Ecto neural progenitor cell (in vitro differentiated cells): ENCODE measurements around the gene SLA2.
A peak's percentile ranks its signal among the peaks of the same experiment; 100 is the strongest.
"Not testable (repeated sequence)": the region's sequence is repeated elsewhere in the genome, so short reads cannot be mapped to it uniquely, and the experiment has no call there.

Experiments used
- DNase-seq: peaks from one replicate; pipeline ENCODE4 v3.0.0-alpha.2; 2018; ENCODE audit warnings: low spot score

Gene SLA2, protein sequence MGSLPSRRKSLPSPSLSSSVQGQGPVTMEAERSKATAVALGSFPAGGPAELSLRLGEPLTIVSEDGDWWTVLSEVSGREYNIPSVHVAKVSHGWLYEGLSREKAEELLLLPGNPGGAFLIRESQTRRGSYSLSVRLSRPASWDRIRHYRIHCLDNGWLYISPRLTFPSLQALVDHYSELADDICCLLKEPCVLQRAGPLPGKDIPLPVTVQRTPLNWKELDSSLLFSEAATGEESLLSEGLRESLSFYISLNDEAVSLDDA

DNA sequence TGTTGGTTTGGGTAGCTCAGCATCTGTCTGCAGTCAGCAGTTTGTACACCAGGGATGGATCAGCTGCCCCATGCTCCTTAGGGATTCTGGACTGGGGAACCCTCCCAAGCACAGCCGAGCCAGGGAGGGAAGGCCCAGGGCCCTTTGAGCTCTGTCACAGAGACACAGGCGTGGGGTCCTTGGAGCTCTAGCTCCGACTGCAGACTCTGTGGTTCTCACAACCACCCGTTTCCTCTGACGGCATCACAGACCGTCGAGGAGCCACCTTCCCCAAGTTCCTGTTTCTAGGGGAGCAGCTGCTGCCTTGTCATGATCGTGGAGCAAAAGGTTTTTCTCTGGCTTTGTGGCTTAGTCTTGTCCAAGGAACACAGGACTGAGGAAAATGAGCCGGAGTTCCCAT is at the start of gene SLA2:
Gene SLA2, minus strand, starts transcription at position 199 of the 400 bp plus-strand sequence. CDS start 4,861 bp downstream, outside the sequence.
- DNase-seq, result no peak

DNA sequence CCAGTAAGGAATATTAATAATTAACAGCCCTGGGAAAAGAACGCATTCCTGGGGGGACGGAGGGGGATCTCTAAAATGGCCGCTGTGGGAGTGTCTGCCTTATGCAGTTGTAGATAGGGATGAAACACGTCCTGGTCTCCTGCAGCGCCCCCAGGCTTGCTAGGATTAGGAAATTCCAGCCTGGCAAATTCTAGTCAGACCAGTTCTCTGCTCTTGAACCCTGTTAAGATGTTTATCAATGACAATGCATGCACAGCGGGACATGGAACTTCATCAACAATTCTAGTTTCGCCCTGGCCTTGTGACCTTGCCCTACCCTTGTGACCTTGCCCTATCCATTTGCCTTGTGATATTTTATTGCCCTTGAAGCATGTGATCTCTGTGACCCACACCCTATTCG is 49.5 kb upstream of the SLA2 start:
- not testable (repeated sequence) for DNase-seq

DNA sequence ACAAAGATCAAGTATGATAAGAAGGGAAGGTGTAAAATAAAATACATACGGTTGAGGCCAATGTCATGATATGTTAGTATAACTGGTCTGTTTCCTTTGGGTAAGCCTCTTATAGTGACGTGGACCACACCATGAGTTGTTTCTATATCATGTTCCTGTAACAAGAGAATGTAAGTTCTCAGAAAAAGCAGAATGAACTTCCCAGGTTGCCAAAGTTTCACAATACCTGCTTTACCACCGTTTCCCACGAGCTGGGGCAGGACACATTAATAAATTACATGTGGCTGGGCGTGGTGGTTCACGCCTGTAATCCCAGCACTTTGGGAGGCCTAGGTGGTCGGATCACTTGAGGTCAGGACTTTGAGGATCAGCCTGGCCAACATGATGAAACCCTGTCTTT is 42.6 kb upstream of the SLA2 start:
- no peak for DNase-seq

DNA sequence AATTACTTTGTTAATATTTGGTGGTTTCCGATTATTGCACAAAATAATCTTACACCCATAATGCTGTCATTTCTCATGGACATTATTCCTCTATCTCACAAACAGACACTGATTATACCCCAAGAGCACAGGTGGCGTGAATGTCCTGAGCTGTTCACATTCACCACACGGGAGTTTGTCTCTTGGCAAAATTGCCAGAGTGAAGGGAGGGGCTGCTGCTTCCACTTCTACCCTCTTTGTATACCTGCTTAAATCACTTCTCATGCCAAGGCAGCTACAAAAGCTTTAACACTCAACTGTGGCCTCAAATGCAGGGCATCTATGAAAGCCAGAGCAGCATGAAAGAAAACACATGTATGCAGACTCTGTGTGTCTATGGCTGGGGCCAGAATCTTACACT is 41.9 kb upstream of the SLA2 start:
- DNase-seq, result no peak

DNA sequence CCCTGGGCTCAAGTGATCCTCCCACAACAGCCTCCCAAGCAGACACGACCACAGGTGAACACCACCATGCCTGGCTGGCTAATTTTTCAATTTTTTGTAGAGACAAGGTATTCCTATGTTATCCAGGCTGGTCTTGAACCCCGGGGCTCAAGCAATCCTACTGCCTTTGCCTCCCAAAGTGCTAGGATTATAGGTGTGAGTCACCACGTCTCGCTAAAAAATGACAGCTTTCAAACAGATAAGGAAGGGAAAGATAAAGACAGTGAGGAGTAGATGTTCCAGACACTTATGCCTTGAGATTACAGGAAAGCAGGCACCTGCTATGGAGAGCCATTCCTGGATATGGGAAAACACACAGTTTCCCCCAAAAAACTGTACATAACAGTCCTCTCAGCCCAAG is 40.9 kb upstream of the SLA2 start:
- no peak for DNase-seq

DNA sequence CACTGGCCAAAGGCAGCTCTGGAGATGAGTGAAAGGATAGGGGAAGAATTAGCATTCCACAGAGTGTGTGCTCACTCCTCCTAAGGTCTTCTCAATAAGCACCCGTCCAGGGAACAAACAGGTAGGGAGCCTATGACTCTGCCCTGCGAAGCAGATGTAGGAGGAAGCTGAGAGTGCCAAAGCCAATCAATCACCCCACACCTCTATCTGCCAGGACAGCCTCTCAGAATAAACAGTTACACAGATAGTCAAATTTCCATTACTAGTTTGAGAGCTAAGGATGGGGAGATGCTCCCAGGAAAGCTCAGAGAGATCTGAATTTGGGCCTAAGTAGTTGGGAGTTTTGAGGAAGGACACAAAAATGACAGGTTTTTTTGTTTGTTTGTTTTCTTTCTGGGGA is 40.5 kb upstream of the SLA2 start:
- DNase-seq, result no peak

DNA sequence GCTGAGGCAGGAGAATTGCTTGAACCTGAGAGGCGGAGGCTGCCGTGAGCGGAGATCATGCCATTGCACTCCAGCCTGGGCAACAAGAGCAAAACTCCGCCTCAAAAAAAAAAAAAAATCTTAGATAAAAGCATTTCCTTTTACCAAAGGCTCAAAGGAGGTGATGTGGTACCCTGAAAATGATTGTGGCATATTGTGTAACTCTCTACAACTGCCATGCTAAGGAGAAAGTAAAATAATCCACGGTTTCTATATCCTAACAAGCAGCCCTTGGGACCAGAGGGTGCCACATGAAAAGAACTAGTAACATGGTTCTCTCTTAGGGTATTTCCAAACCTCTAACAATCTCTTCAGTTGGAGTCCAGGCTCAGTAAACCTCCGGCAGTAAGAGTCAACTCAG is 38.8 kb upstream of the SLA2 start:
- DNase-seq, result no peak

DNA sequence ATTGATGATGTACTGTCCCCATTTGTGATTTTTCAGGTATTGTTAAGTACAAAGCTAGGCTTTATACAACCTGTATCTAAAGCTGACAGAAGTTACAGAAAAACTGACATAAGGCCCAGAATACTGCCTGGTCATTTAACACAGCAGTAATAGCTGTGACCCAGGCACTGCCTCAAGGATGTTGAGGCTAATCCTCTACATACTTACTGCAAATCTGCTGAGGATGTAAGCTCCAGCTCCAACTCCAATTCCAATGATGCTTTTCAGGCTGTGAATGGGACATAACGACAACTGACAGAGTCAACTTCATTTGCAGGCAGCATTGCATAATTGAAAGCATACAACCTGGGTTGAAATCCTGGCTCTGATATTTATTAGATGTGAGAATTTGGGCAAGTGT is 36.3 kb upstream of the SLA2 start:
- DNase-seq, result no peak

DNA sequence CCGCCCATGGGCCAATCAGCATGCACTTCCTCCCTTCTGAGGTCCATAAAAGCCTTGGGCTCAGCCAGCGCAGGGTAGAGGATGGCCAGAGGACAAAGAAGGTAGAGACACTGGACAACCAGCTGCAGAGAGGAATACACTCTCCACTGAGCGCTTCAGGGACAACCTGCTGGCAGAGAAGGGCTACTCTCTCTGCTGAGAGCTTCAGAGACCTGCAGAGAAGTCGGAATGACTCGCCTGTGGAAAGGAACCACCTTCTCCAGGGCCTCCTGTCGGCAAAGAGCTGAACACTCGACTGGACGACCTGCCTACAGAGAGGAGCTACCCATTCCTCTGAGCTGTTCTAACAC is 31.4 kb upstream of the SLA2 start:
- DNase-seq, result no peak

DNA sequence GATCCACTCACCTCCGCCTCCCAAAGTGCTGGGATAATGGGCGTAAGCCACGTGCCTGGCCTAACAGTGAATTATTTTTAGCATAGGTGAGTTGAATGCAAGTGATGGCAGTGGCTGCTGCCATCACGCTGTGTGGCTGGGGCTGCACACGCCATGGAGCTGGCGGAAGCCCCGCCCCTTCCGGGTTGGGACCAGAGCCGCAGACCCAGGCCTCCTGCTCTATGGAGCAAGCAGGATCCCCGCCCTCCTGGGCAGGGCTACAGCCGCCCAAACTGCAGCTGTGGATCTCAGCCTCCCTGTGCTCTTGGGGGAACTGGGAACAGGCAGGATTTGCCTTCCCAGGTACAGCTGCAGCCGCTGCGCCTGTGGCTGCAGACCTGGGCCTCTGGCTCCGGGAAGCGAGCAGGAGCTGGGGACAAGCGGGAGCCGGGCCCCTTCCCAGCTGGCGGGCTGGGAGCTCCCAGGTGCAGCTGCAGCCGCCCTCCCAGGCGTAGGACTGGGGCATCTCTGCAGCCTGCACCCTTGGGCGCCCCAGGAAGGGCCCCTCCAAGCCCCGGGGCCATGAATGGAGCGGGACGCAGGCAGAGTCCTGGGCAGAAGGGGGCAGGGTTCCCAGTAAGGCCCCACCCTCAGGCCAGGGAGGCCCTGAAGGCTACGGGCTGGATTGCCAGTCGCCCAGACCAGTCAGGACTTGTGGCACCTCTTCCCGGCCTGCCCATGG is 30.9 kb upstream of the SLA2 start:
- peak; percentile 94 for DNase-seq

DNA sequence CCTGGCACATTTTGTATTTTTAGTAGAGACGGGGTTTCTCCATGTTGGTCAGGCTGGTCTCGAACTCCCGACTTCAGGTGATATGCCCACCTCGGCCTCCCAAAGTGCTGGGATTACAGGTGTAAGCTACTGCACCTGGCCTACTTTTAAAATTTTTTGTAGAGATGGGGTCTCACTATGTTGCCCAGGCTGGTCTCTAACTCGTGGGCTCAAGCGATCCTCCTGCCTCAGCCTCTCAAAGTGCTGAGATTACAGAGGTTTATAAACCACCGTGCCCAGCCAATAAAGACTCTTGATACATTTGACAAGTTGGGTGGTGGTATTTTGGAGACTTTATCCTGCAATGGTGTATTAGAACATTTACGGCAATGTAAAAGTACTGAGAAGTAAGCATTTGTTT is 29.5 kb upstream of the SLA2 start:
- not testable (repeated sequence) for DNase-seq

DNA sequence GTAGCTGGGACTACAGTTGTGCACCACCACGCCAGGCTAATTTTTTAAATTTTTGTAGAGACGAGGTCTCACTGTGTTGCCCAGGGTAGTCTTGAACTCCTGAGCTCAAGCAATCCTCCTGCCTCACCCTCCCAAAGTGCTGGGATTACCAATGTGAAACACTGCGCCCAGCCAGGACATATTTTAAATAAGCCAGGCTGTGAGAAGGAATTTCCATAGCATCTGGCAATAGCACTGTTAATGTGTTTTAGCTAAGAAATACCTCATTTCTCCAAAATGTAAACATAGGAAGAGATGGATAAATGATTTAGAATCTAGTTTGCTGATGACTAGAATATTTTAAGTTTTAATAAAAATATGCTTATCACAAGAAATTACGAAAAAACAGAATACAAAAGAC is 27.0 kb upstream of the SLA2 start:
- DNase-seq, result no peak

DNA sequence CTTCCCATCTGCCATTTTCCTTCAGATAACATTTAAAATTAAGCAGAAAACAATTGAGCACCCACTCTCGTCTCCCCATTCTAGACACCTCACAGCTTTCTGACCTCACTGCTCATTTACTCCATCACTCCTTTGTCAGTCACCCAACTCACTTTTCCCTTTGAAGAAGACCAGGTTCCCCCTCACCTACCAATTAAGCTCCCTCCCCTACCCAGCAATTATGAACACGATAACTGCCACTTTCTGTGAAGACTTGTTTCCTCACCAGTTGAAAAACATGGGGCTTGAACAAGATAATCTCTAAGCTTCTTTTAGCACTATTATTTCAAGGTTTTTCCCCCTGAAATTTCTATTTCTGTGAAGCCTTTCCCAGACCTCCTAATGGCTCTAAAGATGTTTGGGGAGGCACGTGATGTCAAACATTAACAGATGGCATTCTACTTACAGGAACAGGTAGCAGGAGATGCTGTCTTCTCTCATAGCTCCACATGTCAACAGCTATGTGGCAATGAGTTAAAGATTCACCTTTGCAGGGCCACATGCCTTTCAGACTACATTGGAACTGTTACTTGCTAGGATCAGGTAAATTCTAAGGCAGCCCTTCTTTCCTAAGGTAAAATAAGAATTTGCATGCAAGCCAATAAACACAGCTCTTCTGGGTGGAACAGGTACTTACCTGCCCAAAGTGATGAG is 24.8 kb upstream of the SLA2 start:
- no peak for DNase-seq

DNA sequence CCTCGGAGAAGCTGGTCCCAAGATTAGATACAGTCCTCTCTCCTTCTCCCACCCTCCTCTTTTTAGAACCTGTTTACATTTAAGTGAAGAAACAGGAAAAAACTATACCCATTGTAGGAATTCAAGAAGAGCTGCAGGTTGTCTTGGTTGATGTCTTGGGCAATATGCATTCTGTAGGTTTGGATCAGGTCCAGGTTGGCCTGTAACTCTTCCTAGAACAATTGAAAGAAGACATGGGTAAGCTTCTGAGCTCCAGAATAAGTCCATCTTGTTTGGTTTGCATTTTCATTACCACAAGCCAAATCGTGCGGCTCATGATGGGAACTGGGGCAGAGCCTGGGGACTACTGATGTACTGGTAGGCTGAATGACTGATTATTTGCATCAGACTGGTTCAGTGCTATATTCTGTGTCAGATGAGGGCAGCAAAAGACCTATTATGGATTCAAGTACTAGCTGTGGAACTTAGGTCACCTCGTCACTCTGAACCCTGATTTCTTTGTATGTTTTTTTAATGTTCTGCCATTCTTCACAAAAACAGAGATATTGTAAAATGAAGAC is 20.3 kb upstream of the SLA2 start:
- DNase-seq, result no peak

DNA sequence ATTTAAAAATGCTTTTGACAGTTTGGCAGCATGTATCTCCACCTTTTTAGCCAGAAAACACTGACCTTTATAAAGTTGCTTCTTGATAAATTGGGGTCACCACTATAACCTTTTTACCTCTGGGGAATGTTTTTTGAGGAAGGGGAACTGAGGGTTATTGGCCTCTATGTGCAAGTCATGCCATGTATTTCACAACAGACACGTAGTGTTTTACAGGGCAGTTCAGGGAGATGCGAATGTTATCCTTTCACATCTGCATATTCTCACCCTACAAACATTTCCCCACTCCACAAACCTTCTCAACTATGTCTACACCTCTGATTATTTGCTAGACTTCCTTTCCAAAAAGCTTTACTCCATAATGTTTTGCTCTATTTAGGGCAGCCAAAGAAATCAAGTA is 17.0 kb upstream of the SLA2 start:
- no peak for DNase-seq

DNA sequence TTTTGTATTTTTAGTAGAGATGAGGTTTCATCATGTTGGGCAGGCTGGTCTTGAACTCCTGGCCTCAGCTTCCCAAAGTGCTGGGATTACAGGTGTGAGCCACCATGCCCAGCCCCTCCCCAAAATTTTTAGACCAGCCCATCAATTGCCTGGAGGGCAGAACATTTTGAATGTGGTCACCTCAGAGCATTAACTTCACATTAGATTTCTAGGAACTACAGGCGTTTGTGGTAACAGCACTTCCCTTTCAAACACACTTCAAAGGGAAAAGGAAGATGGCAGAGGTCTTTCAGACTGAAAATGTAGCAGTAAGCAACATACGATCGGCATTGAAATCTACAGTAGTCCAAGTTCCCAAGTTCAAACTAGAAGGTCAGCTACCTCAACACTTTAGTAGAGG is 12.3 kb upstream of the SLA2 start:
- DNase-seq, result no peak

DNA sequence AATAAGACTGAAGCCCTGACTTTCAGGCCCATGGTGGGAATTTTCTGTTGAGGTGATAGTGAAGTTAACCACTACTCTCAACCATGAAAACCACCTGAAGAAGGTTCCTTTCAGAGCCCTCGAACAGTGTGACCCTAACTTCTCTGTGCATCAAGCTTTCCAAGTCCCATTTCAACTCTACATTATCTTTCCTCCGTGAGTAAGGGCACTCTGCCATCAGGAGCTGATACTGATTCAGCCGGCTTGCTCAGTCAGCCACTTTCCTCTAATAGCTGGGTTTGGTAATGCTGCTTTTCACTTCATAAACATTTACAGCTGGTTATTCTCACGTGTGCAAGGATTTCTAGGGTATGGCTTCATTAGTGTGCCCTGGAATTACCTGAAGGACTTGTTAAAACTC is 10.7 kb upstream of the SLA2 start:
- no peak for DNase-seq

DNA sequence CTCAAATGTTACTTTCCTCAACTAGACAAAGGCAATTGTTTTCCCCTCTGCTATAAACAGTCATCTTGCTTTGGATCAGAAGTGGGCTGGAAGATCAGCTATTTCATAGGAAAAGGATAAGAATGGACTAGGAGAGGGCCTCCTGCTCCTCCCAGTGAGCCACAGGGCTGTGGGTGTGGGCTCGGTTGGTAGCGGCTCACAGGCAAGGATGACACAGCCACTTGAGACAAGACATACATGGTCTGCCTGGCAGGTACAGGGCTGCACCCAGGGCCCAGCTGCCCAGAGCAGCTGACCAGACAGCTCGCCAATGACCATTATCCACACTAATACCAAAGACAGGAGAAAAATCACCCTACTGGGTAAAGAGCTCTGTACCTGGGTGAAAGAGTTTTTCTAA is 9.0 kb upstream of the SLA2 start:
- DNase-seq, result no peak

DNA sequence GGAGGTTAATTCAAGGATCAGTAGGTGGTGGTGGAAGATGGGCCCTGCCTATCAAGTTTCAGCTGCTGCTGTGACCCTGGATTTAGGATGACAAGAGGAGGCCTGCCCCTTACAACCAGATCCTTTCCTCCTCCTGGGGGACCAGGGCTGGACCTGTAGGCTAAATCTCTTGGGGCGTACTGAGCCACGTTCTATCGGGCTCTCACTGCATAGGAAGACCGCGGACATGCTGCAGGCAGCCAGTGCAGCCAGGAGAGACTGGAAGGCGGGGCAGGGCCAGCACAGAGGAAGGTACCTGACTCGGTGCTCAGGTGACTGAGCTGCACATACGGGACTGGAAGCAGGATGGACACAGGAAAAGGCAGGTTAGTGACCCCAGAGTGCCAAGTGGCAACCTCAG is 8.5 kb upstream of the SLA2 start:
- no peak for DNase-seq

DNA sequence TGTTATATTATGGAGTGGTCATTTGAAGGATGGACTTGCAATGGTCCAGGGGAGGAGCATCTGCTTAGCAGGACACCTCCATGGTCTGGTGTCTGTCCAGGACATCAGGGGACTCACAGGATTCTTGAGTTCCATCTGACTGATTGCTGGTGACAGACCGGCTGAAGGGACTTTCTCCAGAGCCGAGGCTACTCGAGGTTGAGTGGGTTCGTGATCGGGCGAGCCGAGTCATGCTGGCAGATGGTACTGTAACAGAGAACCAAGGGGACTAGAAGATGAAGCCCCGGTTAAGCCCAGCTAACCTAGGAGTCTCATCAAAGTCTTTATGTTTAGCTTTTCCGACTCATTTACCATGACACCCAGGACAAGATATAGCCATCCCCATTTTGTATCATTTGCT is 7.5 kb upstream of the SLA2 start:
- no peak for DNase-seq

DNA sequence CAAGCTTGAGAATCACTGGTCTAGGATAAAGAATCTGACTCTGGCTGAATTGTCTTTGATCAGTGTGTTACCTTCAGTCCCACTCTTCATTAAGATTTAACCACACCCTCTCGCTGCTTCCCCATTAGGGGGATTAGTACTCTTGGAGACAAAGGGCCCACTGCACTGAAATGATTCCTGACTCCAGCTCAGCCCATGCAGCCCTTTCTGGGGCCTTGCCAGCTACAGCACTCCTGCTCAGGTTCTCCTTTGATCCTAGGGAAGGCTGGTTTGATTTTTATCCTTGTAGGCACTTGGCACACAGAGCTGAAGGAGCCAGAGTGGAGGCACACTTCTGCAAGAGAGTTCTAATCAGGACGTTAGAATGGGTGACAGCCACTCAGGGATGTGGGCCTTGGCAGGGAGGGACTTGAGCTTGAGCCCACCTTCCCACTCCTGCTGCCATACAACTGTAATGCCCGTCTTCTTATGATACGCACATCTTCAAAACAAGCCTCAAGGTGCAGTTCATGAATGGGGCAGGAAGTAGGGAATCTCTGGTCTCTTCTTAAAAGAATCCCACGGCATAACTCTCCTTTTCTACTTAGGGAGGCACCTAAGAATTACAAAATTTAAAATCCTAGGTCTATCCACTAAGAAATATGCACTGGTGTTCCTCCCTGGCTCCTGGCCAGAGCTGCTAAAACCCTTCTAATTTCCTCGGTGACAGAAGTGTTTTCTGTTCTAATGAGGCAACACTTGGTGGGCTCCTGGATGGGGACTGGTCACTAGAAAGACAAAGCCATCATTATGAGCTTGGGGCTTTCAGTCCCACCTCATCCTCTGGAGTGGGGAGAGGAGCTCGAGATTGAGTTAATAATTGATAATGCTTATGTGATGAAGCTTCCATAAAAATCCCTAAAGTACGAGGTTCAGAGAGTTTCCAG is 1.5 kb upstream of the SLA2 start:
- DNase-seq, result no peak

DNA sequence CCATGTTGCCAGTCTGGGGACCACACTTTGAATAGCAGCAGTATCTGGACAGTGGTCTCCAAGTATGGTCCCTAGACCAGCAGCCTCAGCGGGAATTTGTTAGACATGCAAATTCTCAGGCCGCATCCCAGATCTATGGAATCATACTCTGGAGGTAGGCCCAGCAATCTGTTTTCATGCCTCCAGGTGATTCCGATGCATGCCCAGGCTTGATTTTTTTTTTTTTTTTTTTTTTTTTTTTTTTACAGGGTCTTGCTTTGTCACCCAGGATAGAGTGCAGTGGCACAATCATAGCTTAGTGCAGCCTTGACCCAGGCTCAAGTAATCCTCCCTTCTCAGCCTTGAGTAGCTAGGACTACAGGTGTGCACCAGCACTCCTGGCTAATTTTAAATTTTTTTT is 682 bp upstream of the SLA2 start:
- no peak for DNase-seq
